Gastrocnemius medialis (tissue), 4 donors: ENCODE measurements around the gene SESN3. TPM values are rescaled to one million over a fixed set of nuclear protein-coding genes. Genes with fewer than 3 reads are reported as not detected.

ENCODE experiments used
- ATAC-seq, 2 donors: fragments of 150-250 bp; one replicate each; pipeline ENCODE4 v1.9.1; 2016
- DNase-seq, 2 donors: peaks; one replicate each; pipeline ENCODE4 v3.0.0-alpha.2; 2019
- H3K27ac ChIP-seq, 4 donors: fragments of 200-600 bp; sonication (generic); 1 replicate in 1 of 4; 2 replicates in 3 of 4; pipeline ENCODE4 v1.5.1; 2016 to 2018; ENCODE audit warnings: mild to moderate bottlenecking in 2 of 4, moderate library complexity in 1 of 4
- H3K27me3 ChIP-seq, 3 donors: fragments of 200-600 bp; sonication (generic) in 2 of 3; 1 replicate in 1 of 3; 2 replicates in 2 of 3; pipeline versions ENCODE4 v1.5.1 to v1.6.0; 2016 to 2019; ENCODE audit warnings: mild to moderate bottlenecking in 1 of 3, moderate library complexity in 1 of 3
- H3K36me3 ChIP-seq, 2 donors: fragments of 200-600 bp; sonication (generic) in 1 of 2; one replicate each; pipeline ENCODE4 v1.5.1; 2017 to 2018
- H3K4me1 ChIP-seq, 2 donors: fragments of 200-600 bp; sonication (generic) in 1 of 2; one replicate each; pipeline ENCODE4 v1.5.1; 2016 to 2017; ENCODE audit warnings: mild to moderate bottlenecking in 2 of 2
- H3K4me3 ChIP-seq, 4 donors: fragments of 200-600 bp; sonication (generic) in 3 of 4; 1 replicate in 1 of 4; 2 replicates in 3 of 4; pipeline ENCODE4 v1.5.1; 2016 to 2019; ENCODE audit warnings: mild to moderate bottlenecking in 2 of 4
- H3K9me3 ChIP-seq, 3 donors: fragments of 200-600 bp; sonication (generic) in 2 of 3; 1 replicate in 1 of 3; 2 replicates in 2 of 3; pipeline ENCODE4 v1.5.1; 2016 to 2019
- POLR2A ChIP-seq, 2 donors: fragments of 450-650 bp; IDR thresholded peaks; one replicate each; pipeline ENCODE4 v1.6.1; 2017; ENCODE audit warnings: antibody characterized with exemption in 2 of 2, mild to moderate bottlenecking in 2 of 2, moderate library complexity in 2 of 2
- in situ Hi-C, 4 donors: fragments of 200-750 bp; cut with MboI; loops; one replicate each; pipeline versions ENCODE4 v1.15.0 to v1.8.0; 2017; ENCODE audit warnings: low sequenced_read_pairs in 4 of 4
- intact Hi-C: fragments of 100-400 bp; cut with DNase I; formaldehyde crosslinking; loops from one replicate; pipeline ENCODE4 v1.15.1; 2023; ENCODE audit warnings: low total_unique reads
- total RNA-seq, 4 donors: library from RNA; depleted of rRNA; stranded (reverse); fragments of >200 nt; gene quantifications; one replicate each; pipeline versions ENCODE4 v1.1.0 to v1.2.3, GENCODE V29; 2016
- TF ChIP-seq, protein P1 (sequence below), 5 experiments: fragments of 450-650 bp in 3 of 5; fragments of 200-600 bp in 2 of 5; sonication (generic) in 2 of 5; IDR thresholded peaks in 4 of 5; conservative IDR thresholded peaks in 1 of 5; 1 replicate in 4 of 5; 2 replicates in 1 of 5; pipeline ENCODE4 v1.5.1; 2016 to 2019; ENCODE audit warnings: antibody characterized with exemption in 5 of 5, mild to moderate bottlenecking in 3 of 5, moderate library complexity in 3 of 5

The SESN3 gene
- total RNA-seq, 4 donors from 2014 or later: 6.0 to 10.8 (median 7.8) TPM

- intact Hi-C loops (loop anchor here (2.0 to 5.0 kb wide), 4 partner anchors 81 to 475 kb away; no protein-coding TSS in a partner anchor), in situ Hi-C loops (loop anchor here in 1 of 4 donors (25.0 kb wide), 1 partner anchor 170 kb away; the partner anchor contains the start of gene SRSF8)
- DNase-seq: peak; percentile 39 to 49
- Histone ChIP-seq H3K36me3 (no peaks in the 10 kb centered on the region), H3K27ac (peak overlapping the region; percentile 68 to 79 (median 70)), H3K4me3 (peak overlapping the region; percentile 31 to 83 (median 76)), H3K9me3 (no peaks in the 10 kb centered on the region), H3K4me1 (peaks cover 22 to 25% of the 10 kb centered on the region in 2 donors), H3K27me3 (no peaks in the 10 kb centered on the region)
- TF ChIP-seq, protein P1, sequence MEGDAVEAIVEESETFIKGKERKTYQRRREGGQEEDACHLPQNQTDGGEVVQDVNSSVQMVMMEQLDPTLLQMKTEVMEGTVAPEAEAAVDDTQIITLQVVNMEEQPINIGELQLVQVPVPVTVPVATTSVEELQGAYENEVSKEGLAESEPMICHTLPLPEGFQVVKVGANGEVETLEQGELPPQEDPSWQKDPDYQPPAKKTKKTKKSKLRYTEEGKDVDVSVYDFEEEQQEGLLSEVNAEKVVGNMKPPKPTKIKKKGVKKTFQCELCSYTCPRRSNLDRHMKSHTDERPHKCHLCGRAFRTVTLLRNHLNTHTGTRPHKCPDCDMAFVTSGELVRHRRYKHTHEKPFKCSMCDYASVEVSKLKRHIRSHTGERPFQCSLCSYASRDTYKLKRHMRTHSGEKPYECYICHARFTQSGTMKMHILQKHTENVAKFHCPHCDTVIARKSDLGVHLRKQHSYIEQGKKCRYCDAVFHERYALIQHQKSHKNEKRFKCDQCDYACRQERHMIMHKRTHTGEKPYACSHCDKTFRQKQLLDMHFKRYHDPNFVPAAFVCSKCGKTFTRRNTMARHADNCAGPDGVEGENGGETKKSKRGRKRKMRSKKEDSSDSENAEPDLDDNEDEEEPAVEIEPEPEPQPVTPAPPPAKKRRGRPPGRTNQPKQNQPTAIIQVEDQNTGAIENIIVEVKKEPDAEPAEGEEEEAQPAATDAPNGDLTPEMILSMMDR (IDR thresholded peaks at IDR 0.05 in 4 of 5, conservative IDR thresholded peaks at IDR 0.05 in 1 of 5): peak in 1 of 5 experiments; percentile 19
- peak in 1 of 2 donors; percentile 7 for TF ChIP-seq POLR2A (IDR thresholded peaks at IDR 0.05)
- no peak for ATAC-seq
These were observed 1.0 kb upstream of the SESN3 start for GRCh38 chr11:95231881-95232605.

DNA sequence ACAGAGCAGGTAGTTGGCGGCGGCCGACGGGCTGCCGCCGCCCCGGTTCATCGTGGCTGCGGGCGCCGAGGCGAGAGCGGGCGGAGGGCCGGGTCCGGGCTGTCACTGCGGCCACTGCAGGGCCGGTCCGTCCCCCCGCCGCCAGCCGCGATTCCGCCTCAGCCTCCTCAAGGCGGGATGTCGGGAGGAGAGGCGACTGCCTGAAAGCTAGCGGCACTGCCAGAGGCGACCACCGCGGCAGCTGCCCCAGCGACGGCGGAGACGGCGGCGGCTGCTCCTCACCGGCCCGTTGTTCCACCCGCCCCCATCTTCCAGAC lies 234 bp downstream of the SESN3 start:
- DNase-seq: no peak
- TF ChIP-seq, protein P1 (IDR thresholded peaks at IDR 0.05 in 4 of 5, conservative IDR thresholded peaks at IDR 0.05 in 1 of 5): no peak
- TF ChIP-seq POLR2A (IDR thresholded peaks at IDR 0.05): no peak
- H3K36me3 ChIP-seq: no peaks in the 10 kb centered on the region
- peaks cover 22 to 25% of the 10 kb centered on the region in 2 donors for H3K4me1 ChIP-seq
- ATAC-seq: peak; percentile 10 to 11
- H3K27ac ChIP-seq: peak overlapping the region; percentile 59 to 69 (median 64)
- in situ Hi-C loops: loop anchor here in 1 of 4 donors (25.0 kb wide), 1 partner anchor 168 kb away; the partner anchor contains the start of gene SRSF8
- H3K4me3 ChIP-seq: peak overlapping the region; percentile 73 to 83 (median 76)
- H3K27me3 ChIP-seq: no peaks in the 10 kb centered on the region
- intact Hi-C loops: loop anchor here (2.0 to 5.0 kb wide), 4 partner anchors 80 to 477 kb away; no protein-coding TSS in a partner anchor
- no peaks in the 10 kb centered on the region for H3K9me3 ChIP-seq

GRCh38 chr11:95229993-95230809 lies 801 bp downstream of the SESN3 start:
- ATAC-seq (no peak), DNase-seq (no peak)
- H3K27me3 ChIP-seq: no peaks in the 10 kb centered on the region
- no peaks in the 10 kb centered on the region for H3K36me3 ChIP-seq
- in situ Hi-C loops (loop anchor here in 1 of 4 donors (25.0 kb wide), 1 partner anchor 168 kb away; the partner anchor contains the start of gene SRSF8), intact Hi-C loops (loop anchor here (2.0 to 5.0 kb wide), 4 partner anchors 79 to 477 kb away; no protein-coding TSS in a partner anchor)
- peaks cover 22 to 25% of the 10 kb centered on the region in 2 donors for H3K4me1 ChIP-seq
- H3K4me3 ChIP-seq: peak overlapping the region; percentile 73 to 83 (median 76)
- H3K27ac ChIP-seq: peak overlapping the region; percentile 59 to 69 (median 64)
- no peak for TF ChIP-seq POLR2A (IDR thresholded peaks at IDR 0.05)
- TF ChIP-seq, protein P1 (IDR thresholded peaks at IDR 0.05 in 4 of 5, conservative IDR thresholded peaks at IDR 0.05 in 1 of 5): no peak
- no peaks in the 10 kb centered on the region for H3K9me3 ChIP-seq

DNA sequence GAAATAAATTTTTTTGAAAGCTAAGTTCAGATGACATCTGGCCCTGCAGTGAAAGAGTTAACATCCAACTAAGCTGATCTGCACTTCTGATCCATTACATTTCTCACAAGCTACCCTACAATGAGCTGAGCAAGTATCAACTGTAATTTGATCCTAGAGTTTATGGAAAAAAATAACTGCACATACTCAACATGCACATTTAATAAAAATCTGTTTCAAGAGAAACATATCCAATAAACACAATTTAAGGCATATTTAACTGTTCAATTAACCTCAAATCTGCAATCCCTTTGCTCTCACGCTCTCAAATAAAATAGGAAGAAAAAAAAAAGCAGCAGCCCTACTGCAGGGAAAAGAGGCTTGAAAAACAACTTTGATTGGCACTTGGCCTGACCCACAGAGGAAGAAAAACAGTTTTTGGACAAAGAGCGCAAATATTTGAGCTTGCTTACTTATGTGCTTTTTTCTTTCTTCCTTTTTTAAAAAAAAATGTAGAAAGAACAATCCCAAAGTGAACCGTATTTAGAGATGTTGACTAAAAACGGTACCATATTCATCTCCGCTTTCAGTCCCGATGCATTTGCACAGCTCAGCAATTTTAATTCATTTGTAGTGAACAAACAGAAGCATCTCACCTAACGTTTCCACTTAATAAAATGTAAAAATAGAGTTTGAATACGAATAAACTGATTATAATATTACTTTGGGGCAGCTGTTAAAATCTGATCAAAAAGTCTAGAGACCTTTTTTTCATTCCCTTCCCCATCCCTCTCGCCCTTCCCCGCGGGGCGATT lies 1.6 kb downstream of the SESN3 start:
- Histone ChIP-seq H3K27me3 (no peaks in the 10 kb centered on the region), H3K4me1 (peaks cover 22 to 25% of the 10 kb centered on the region in 2 donors), H3K4me3 (peak overlapping the region; percentile 73 to 83 (median 76)), H3K27ac (peak overlapping the region in 1 of 4 donors; percentile 59), H3K9me3 (no peaks in the 10 kb centered on the region), H3K36me3 (no peaks in the 10 kb centered on the region)
- intact Hi-C loops (no loop called here), in situ Hi-C loops (loop anchor here in 1 of 4 donors (25.0 kb wide), 1 partner anchor 167 kb away; the partner anchor contains the start of gene SRSF8)
- ATAC-seq (no peak), DNase-seq (no peak)
- TF ChIP-seq, protein P1 (IDR thresholded peaks at IDR 0.05 in 4 of 5, conservative IDR thresholded peaks at IDR 0.05 in 1 of 5): no peak
- no peak for TF ChIP-seq POLR2A (IDR thresholded peaks at IDR 0.05)
